ENCODE data around the gene SOS2.

SOS2 gene

DNA sequence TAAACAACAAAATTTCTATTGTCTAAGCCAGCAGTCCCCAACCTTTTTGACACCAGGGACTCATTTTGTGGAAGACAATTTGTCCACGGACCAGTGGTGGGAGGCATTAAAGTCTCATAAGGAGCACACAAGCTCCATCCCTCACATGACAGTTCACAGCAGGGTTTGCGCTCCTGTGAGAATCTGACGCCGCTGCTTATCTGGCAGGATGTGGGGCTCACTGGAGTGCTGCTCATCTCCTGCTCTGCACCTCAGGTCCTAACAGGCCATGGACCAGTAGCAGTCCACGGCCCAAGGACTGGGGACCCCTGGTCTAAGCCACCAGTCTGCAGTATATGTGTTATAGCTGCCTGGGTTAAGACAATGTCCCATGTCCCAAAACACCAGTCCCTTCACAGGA, 142.2 kb downstream of the SOS2 start:
- Histone ChIP-seq H3K27ac (no peak overlapping the region), H3K4me3 (ENCODE audit: low read depth, low read length) (no peak overlapping the region), H3K27me3 (ENCODE audit: insufficient read depth, low read depth, severe bottlenecking) (no peaks in the 10 kb centered on the region), H3K36me3 (no peaks in the 10 kb centered on the region), H3K9me3 (ENCODE audit: severe bottlenecking) (no peaks in the 10 kb centered on the region)
- TF ChIP-seq, protein P1, sequence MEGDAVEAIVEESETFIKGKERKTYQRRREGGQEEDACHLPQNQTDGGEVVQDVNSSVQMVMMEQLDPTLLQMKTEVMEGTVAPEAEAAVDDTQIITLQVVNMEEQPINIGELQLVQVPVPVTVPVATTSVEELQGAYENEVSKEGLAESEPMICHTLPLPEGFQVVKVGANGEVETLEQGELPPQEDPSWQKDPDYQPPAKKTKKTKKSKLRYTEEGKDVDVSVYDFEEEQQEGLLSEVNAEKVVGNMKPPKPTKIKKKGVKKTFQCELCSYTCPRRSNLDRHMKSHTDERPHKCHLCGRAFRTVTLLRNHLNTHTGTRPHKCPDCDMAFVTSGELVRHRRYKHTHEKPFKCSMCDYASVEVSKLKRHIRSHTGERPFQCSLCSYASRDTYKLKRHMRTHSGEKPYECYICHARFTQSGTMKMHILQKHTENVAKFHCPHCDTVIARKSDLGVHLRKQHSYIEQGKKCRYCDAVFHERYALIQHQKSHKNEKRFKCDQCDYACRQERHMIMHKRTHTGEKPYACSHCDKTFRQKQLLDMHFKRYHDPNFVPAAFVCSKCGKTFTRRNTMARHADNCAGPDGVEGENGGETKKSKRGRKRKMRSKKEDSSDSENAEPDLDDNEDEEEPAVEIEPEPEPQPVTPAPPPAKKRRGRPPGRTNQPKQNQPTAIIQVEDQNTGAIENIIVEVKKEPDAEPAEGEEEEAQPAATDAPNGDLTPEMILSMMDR (IDR thresholded peaks at IDR 0.05; ENCODE audit: low read depth, low read length) = no peak
- no peak for DNase-seq

DNA sequence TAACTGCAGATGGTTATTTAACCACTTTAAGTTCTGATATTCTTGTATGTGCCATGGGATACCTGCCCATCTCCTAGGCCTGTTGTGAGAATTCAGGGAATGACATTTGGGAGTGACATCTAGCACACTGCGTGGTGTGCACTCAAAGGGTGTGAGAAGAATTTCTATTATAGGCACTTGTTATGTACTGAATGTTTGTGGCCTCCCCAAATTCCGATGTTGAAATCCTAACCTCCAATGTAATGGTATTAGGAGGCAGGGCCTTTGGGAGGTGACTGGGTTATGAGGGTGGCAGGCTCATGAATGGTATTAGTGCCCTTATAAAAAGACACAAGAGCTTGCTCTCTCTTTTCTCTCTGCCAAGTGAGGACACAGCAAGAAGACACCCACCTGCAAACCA, 142.6 kb downstream of the SOS2 start:
- TF ChIP-seq, protein P1 (IDR thresholded peaks at IDR 0.05; ENCODE audit: low read depth, low read length) = no peak
- H3K27ac ChIP-seq = no peak overlapping the region
- no peak for DNase-seq
- no peaks in the 10 kb centered on the region for H3K27me3 ChIP-seq (ENCODE audit: insufficient read depth, low read depth, severe bottlenecking)
- no peak overlapping the region for H3K4me3 ChIP-seq (ENCODE audit: low read depth, low read length)
- no peaks in the 10 kb centered on the region for H3K36me3 ChIP-seq
- H3K9me3 ChIP-seq (ENCODE audit: severe bottlenecking) = no peaks in the 10 kb centered on the region

DNA sequence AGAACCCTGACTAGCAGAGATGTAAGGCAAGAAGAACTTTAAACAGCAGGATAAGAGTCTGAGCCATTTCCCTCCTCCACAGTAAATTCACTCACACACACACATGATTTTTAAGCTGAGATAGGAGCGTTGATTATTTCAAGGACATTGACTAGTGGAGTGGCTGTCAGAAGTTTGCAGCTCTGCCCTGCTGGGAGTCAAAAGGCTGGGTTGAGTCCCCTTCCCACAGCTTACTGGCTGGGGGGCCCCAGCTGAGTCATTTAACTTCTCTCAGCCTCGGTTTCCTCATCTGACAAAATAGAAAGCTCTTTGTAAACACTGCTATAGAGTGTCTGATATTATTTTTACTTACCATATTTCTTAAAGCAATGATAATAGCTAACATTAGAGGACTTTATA, 143.3 kb downstream of the SOS2 start:
- DNase-seq = no peak
- Histone ChIP-seq H3K27me3 (ENCODE audit: insufficient read depth, low read depth, severe bottlenecking) (no peaks in the 10 kb centered on the region), H3K36me3 (no peaks in the 10 kb centered on the region), H3K27ac (no peak overlapping the region), H3K4me3 (ENCODE audit: low read depth, low read length) (no peak overlapping the region), H3K9me3 (ENCODE audit: severe bottlenecking) (no peaks in the 10 kb centered on the region)
- TF ChIP-seq, protein P1 (IDR thresholded peaks at IDR 0.05; ENCODE audit: low read depth, low read length) = no peak

DNA sequence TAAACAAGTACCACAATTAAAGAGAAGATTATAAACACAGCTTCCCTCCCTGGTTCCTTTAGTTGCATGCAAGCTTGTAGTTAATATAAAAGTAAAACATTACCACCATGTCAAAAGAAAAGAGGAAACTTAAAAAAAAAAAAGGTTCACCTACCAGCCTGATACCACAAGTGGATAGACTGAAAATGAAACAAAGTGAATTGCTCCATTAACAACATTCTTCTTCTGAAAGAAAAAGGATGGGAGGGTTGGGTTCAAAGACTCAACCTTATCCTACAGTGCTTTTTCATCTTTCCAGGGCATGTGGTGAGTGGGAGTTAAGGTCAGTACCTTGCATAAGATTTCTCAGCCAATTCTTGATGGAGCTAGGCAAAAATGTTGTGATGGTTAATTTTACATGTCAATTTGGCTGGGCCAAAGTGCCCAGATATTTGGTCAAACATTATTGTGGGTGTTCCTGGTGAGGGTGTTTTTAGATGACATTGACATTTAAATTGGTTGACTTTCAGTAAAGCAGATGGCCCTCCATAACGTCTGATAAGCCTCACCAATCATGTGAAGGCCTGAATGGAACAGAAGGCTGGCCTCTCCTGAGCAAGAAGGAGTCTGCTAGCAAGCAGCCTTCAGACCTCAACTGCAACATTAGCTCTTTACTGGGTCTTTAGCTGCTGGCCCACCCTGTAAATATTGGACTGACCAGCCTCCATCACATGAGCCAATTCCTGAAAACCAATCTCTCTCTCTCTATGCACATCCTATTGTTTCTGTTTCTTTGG, 143.8 kb downstream of the SOS2 start:
- H3K36me3 ChIP-seq = no peaks in the 10 kb centered on the region

DNA sequence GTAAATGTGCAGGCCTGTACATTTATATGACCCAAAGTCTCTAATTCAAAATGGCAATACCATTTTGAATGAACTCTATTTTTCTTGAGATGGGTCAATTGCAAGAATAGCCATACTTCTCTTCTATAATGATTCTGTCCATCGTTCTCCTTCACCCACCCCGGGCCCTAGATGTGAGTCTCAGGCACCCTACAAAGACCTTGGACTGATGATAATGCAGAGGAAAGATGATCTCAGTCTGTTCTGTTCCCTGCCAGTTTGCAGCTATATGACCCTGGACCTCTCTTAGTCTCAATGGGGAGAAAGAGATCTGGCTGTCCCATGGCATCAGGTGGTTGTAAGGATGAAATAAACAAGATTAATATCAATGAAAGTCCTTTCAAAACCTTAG, 145.1 kb downstream of the SOS2 start:
- no peak overlapping the region for H3K27ac ChIP-seq
- TF ChIP-seq, protein P1 (IDR thresholded peaks at IDR 0.05; ENCODE audit: low read depth, low read length) = no peak

More for the DNA sequence above, 143.8 kb downstream of the SOS2 start:
- Histone ChIP-seq H3K9me3 (ENCODE audit: severe bottlenecking) (no peaks in the 10 kb centered on the region), H3K27me3 (ENCODE audit: insufficient read depth, low read depth, severe bottlenecking) (no peaks in the 10 kb centered on the region), H3K27ac (no peak overlapping the region), H3K4me3 (ENCODE audit: low read depth, low read length) (no peak overlapping the region)
- DNase-seq = no peak
- TF ChIP-seq, protein P1 (IDR thresholded peaks at IDR 0.05; ENCODE audit: low read depth, low read length) = no peak

More for the DNA sequence above, 145.1 kb downstream of the SOS2 start:
- Histone ChIP-seq H3K4me3 (ENCODE audit: low read depth, low read length) (no peak overlapping the region), H3K27me3 (ENCODE audit: insufficient read depth, low read depth, severe bottlenecking) (no peaks in the 10 kb centered on the region), H3K9me3 (ENCODE audit: severe bottlenecking) (no peaks in the 10 kb centered on the region), H3K36me3 (no peaks in the 10 kb centered on the region)
- DNase-seq = no peak

Data from WERI-Rb-1 (cell line).